Pancreas (tissue), 10 donors: ENCODE results near the gene TNN. TPM values are rescaled to one million over a fixed set of nuclear protein-coding genes. Genes with fewer than 3 reads are reported as not detected.

Source experiments
- ATAC-seq, 4 donors: fragments of 200-7000 bp; cut with Tn5 transposase; one replicate each; pipeline versions ENCODE4 v1.8.0 to v1.9.1; 2020; ENCODE audit warnings: mild to moderate bottlenecking in 4 of 4, moderate library complexity in 4 of 4
- DNase-seq, 6 donors: peaks; one replicate each; pipeline ENCODE4 v3.0.0-alpha.2; 2020
- FAIRE-seq: peaks from 2 replicates; lab custom pipeline; 2012; peaks lifted over from hg19 to GRCh38; lab: Jason Lieb, UNC
- H3K27ac ChIP-seq, 4 donors: fragments of 200-600 bp; sonication (generic); 1 replicate in 3 of 4; 2 replicates in 1 of 4; pipeline versions ENCODE4 v1.5.0 to v1.8.0; 2020
- H3K27me3 ChIP-seq, 4 donors: fragments of 200-600 bp; one replicate each; pipeline ENCODE4 v1.8.0; 2021
- H3K36me3 ChIP-seq, 3 donors: fragments of 200-600 bp; sonication (generic) in 1 of 3; one replicate each; pipeline versions ENCODE4 v1.5.0 to v1.8.0; 2020 to 2021
- H3K4me1 ChIP-seq, 3 donors: fragments of 200-600 bp; one replicate each; pipeline ENCODE4 v1.8.0; 2021
- H3K4me3 ChIP-seq, 4 donors: fragments of 200-600 bp; sonication (generic) in 2 of 4; one replicate each; pipeline versions ENCODE4 v1.5.0 to v1.8.0; 2020 to 2021
- H3K9me3 ChIP-seq, 4 donors: fragments of 200-600 bp; one replicate each; pipeline ENCODE4 v1.8.0; 2021
- CTCF ChIP-seq, 4 donors: fragments of 200-600 bp; sonication (generic) in 3 of 4; IDR thresholded peaks; one replicate each; pipeline versions ENCODE4 v1.5.0 to v1.8.0; 2021; ENCODE audit warnings: antibody characterized with exemption in 4 of 4
- WGBS, 2 donors: extraction: QIAGEN DNeasy Blood & Tissue Kit; methylation state at CpG; one replicate each; pipeline ENCODE4 v1.1.7; 2013; 5-methylcytosine and 5-hydroxymethylcytosine counted together
- intact Hi-C, 3 donors: fragments of 100-400 bp; cut with DNase I; formaldehyde crosslinking; loops; one replicate each; pipeline versions ENCODE4 v1.11.1 to v1.14.2; 2022
- polyA plus RNA-seq, 2 donors: library from polyadenylated mRNA; stranded (reverse); fragments of 200-250 nt; gene quantifications; one replicate each; pipeline ENCODE4 v1.2.3, GENCODE V29; 2013
- total RNA-seq, 6 donors: library from RNA; stranded (reverse); fragmentation: NEBNext Ultra II Directional in 4 of 6; extraction: Animal tissue kit (Norgen Biotek cat#: 25700) in 4 of 6; gene quantifications; one replicate each; pipeline versions ENCODE4 v1.2.1 to v1.2.4, GENCODE V29; 2021 to 2023
- donor health status: healthy with polysubstance abuse.
- donor health status: DM: no; HTN: no; CAD: no; lungs with moderate emphysema.
- donor health status: DM: no; HTN: no; CAD: no.
- donor health status: control.
- donor health status: control.
- donor health status: Bipolar disorder and iron deficiency.
- donor health status: DM: yes; HTN: yes; CAD: no.
- donor health status: DM: no; HTN: no; CAD: no.
- donor health status: DM: no; HTN: no; CAD: no.
- donor health status: DM: yes; HTN: yes; CAD: no.

The TNN gene
- total and polyA plus RNA-seq, 8 donors: 0.05 to 0.09 (median 0.07) TPM; not detected in 4

- WGBS, 2 donors: 87 to 98% methylated on average over 2 of the region's 2 CpGs
- intact Hi-C loops: no loop called here
- DNase-seq (no peak), FAIRE-seq (no peak), ATAC-seq (no peak)
- H3K9me3 ChIP-seq: no peaks in the 10 kb centered on the region
- peaks cover 6 to 19% (median 9%) of the 10 kb centered on the region in 3 donors for H3K4me1 ChIP-seq
- TF ChIP-seq CTCF (IDR thresholded peaks at IDR 0.05): no peak
- no peaks in the 10 kb centered on the region for H3K27me3 ChIP-seq
- no peak overlapping the region for H3K4me3 ChIP-seq
- no peaks in the 10 kb centered on the region for H3K36me3 ChIP-seq
- no peak overlapping the region for H3K27ac ChIP-seq
These were observed 42.9 kb upstream of the TNN start for GRCh38 chr1:175024773-175025172.

GRCh38 chr1:175033953-175034352, 33.7 kb upstream of the TNN start:
- H3K27me3 ChIP-seq: no peaks in the 10 kb centered on the region
- H3K36me3 ChIP-seq: no peaks in the 10 kb centered on the region
- H3K27ac ChIP-seq: no peak overlapping the region
- intact Hi-C loops: loop anchor here in 1 of 3 donors (5.0 kb wide), 1 partner anchor 88 kb away; no protein-coding TSS in a partner anchor
- H3K9me3 ChIP-seq: no peaks in the 10 kb centered on the region
- no peak overlapping the region for H3K4me3 ChIP-seq
- DNase-seq (no peak), FAIRE-seq (no peak), ATAC-seq (no peak)
- WGBS, 2 donors: 75 to 85% methylated on average over 4 of the region's 4 CpGs
- TF ChIP-seq CTCF (IDR thresholded peaks at IDR 0.05): no peak
- H3K4me1 ChIP-seq: peaks cover 3 to 5% (median 3%) of the 10 kb centered on the region in 3 donors

- no peak overlapping the region for H3K4me3 ChIP-seq
- no peaks in the 10 kb centered on the region for H3K4me1 ChIP-seq
- ATAC-seq: no peak
- H3K36me3 ChIP-seq: no peaks in the 10 kb centered on the region
- 55 to 57% methylated on average over 2 of the region's 2 CpGs for WGBS, 2 donors
- no peak for FAIRE-seq
- no peak for DNase-seq
- H3K27ac ChIP-seq: no peak overlapping the region
- no peaks in the 10 kb centered on the region for H3K27me3 ChIP-seq
- intact Hi-C loops: loop anchor here in 1 of 3 donors (5.0 kb wide), 1 partner anchor 88 kb away; no protein-coding TSS in a partner anchor
- no peaks in the 10 kb centered on the region for H3K9me3 ChIP-seq
- no peak for TF ChIP-seq CTCF (IDR thresholded peaks at IDR 0.05)
These were observed 32.9 kb upstream of the TNN start for GRCh38 chr1:175034775-175035174.

GRCh38 chr1:175035865-175036264, 31.8 kb upstream of the TNN start:
- H3K36me3 ChIP-seq: no peaks in the 10 kb centered on the region
- H3K4me1 ChIP-seq: no peaks in the 10 kb centered on the region
- WGBS, 2 donors: 69 to 85% methylated on average over 6 of the region's 6 CpGs
- H3K27ac ChIP-seq: no peak overlapping the region
- H3K4me3 ChIP-seq: no peak overlapping the region
- no peaks in the 10 kb centered on the region for H3K9me3 ChIP-seq
- H3K27me3 ChIP-seq: no peaks in the 10 kb centered on the region
- ATAC-seq: peak in 1 of 4 donors; percentile 26
- intact Hi-C loops: no loop called here
- no peak for FAIRE-seq
- no peak for DNase-seq
- no peak for TF ChIP-seq CTCF (IDR thresholded peaks at IDR 0.05)

DNA sequence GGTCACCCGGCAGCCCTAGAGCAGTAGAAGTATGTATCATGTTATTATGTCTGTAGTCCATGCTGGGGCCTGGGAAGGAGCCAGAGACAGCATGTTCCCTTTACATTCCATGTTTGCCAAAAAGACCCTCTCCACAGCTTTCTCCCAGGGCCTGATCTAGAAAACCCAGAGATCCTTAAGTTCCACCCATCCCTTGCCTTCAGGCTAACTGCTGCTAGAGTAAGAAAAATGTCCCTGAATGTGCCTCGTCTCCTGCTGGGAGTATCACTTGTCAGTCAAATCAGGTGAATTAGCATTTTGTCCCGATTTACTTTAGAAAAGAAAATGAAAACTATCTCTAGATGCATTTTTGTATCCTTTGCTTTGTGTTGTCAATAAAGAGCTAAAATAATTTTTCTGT, 31.2 kb upstream of the TNN start:
- no peak for TF ChIP-seq CTCF (IDR thresholded peaks at IDR 0.05)
- H3K4me3 ChIP-seq: no peak overlapping the region
- no peak for ATAC-seq
- no peak for DNase-seq
- no peak overlapping the region for H3K27ac ChIP-seq
- 59 to 65% methylated on average over 3 of the region's 3 CpGs for WGBS, 2 donors
- no peaks in the 10 kb centered on the region for H3K9me3 ChIP-seq
- intact Hi-C loops: no loop called here
- H3K4me1 ChIP-seq: no peaks in the 10 kb centered on the region
- no peak for FAIRE-seq
- H3K27me3 ChIP-seq: no peaks in the 10 kb centered on the region
- H3K36me3 ChIP-seq: no peaks in the 10 kb centered on the region
